ENCODE results near the gene ZNF385B.

Gene ZNF385B

DNA sequence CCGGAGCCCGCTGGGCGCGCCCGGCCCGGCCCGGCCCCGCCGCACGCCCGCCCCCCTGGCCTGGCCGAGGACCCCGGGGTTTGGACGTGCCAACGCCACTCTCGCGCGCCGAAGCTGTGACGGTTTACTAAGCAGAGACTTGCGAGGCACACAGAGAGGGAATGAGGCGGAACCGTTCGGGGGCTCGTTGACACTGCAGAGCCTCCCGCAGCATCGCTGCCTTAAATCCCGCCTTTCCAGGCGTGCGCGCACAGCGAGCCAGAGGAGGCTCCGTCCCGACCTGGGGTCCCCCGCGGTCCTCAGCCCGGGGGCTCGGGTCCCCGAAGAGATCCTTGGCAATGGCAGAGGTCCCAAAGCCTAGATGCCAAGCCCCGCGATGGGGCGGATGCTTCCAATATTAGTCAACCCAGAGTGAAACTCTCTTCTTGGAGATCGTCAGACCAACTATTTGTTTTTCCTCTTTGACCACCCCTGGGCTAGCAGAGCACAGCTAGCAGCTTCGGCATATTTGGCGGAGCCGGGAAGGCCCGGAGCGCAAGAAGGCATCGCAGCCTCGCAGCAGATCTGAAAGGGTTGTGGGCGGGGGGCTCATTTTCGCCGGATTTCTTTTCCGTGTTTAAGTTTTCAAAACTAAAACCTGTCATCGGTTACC, at the start of gene ZNF385B:
TSS of gene ZNF385B (minus strand) at position 197 of the 652 bp plus-strand sequence.
- Histone ChIP-seq H3K4me1 (ENCODE audit: low read length) (no peaks in the 10 kb centered on the region), H3K27ac (ENCODE audit: low read length) (no peak within 1 kb of the TSS), H3K9me3 (replicated peaks; ENCODE audit: insufficient read depth, low read length) (no peaks in the 10 kb centered on the region), H3K79me2 (ENCODE audit: low read length) (no peaks in the 10 kb centered on the region; the same call in 1 of the 2 replicates), H3K27me3 (replicated peaks; ENCODE audit: insufficient read depth, low read length) (0 out of 2 replicates have a peak, but pooled peaks cover 12% of the 10 kb centered on the region), H2AFZ (ENCODE audit: low read length) (peak within 1 kb of the TSS; percentile 98), H3K9me2 (replicated peaks; ENCODE audit: insufficient read depth, low read length) (no peaks in the 10 kb centered on the region), H3F3A (ENCODE audit: insufficient read depth, low read length) (no peaks in the 10 kb centered on the region), H3K4me2 (ENCODE audit: low read depth, low read length) (peak within 1 kb of the TSS; percentile 97), H4K20me1 (ENCODE audit: insufficient read depth, low read length) (no peaks in the 10 kb centered on the region), H3K36me3 (replicated peaks; ENCODE audit: insufficient read depth, low read length) (no peaks in the 10 kb centered on the region), H3K9ac (ENCODE audit: low read length) (peak within 1 kb of the TSS; percentile 59), H3K4me3 (ENCODE audit: low read length) (peak within 1 kb of the TSS; percentile 88)
- no peak for TF ChIP-seq EZH2 (optimal IDR thresholded peaks at IDR 0.05; ENCODE audit: low read depth, low read length)
- no peak for TF ChIP-seq EZH2phosphoT487 (IDR thresholded peaks at IDR 0.05; ENCODE audit: low read length)
- TF ChIP-seq, protein P1, sequence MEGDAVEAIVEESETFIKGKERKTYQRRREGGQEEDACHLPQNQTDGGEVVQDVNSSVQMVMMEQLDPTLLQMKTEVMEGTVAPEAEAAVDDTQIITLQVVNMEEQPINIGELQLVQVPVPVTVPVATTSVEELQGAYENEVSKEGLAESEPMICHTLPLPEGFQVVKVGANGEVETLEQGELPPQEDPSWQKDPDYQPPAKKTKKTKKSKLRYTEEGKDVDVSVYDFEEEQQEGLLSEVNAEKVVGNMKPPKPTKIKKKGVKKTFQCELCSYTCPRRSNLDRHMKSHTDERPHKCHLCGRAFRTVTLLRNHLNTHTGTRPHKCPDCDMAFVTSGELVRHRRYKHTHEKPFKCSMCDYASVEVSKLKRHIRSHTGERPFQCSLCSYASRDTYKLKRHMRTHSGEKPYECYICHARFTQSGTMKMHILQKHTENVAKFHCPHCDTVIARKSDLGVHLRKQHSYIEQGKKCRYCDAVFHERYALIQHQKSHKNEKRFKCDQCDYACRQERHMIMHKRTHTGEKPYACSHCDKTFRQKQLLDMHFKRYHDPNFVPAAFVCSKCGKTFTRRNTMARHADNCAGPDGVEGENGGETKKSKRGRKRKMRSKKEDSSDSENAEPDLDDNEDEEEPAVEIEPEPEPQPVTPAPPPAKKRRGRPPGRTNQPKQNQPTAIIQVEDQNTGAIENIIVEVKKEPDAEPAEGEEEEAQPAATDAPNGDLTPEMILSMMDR (IDR thresholded peaks at IDR 0.05; ENCODE audit: low read length), result no peak
- no peak for DNase-seq

DNA sequence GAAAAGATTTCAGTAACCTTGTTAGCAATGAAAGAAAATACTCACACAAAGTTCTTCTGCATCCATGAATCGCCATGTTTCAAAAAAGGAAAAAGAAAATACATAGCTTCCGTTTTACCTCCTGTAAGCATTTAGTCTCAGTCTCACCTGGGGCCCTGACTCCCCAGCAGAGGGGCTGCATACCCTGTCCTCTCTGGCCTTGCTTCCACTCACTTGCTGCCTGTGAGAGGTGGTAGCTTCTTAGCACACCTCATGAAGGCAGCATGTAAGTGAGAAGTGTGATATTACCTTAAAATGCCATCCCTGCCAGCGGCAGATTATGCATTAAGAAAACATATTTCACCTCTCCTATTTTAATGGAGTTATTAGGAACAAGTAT, 49.3 kb upstream of the ZNF385B start:
- DNase-seq, result no peak
- Histone ChIP-seq H3K27me3 (replicated peaks; ENCODE audit: insufficient read depth, low read length) (no peaks in the 10 kb centered on the region), H3K4me3 (ENCODE audit: low read length) (no peak overlapping the region), H3K9me3 (replicated peaks; ENCODE audit: insufficient read depth, low read length) (no peaks in the 10 kb centered on the region), H3K4me1 (ENCODE audit: low read length) (no peaks in the 10 kb centered on the region), H3K9ac (ENCODE audit: low read length) (no peak overlapping the region), H4K20me1 (ENCODE audit: insufficient read depth, low read length) (no peaks in the 10 kb centered on the region), H3K36me3 (replicated peaks; ENCODE audit: insufficient read depth, low read length) (no peaks in the 10 kb centered on the region), H3K27ac (ENCODE audit: low read length) (no peak overlapping the region), H2AFZ (ENCODE audit: low read length) (no peak overlapping the region), H3F3A (ENCODE audit: insufficient read depth, low read length) (no peaks in the 10 kb centered on the region), H3K4me2 (ENCODE audit: low read depth, low read length) (no peak overlapping the region), H3K9me2 (replicated peaks; ENCODE audit: insufficient read depth, low read length) (no peaks in the 10 kb centered on the region), H3K79me2 (ENCODE audit: low read length) (no peaks in the 10 kb centered on the region)
- TF ChIP-seq, protein P1 (IDR thresholded peaks at IDR 0.05; ENCODE audit: low read length), result no peak
- TF ChIP-seq EZH2phosphoT487 (IDR thresholded peaks at IDR 0.05; ENCODE audit: low read length) (no peak), EZH2 (optimal IDR thresholded peaks at IDR 0.05; ENCODE audit: low read depth, low read length) (no peak)

DNA sequence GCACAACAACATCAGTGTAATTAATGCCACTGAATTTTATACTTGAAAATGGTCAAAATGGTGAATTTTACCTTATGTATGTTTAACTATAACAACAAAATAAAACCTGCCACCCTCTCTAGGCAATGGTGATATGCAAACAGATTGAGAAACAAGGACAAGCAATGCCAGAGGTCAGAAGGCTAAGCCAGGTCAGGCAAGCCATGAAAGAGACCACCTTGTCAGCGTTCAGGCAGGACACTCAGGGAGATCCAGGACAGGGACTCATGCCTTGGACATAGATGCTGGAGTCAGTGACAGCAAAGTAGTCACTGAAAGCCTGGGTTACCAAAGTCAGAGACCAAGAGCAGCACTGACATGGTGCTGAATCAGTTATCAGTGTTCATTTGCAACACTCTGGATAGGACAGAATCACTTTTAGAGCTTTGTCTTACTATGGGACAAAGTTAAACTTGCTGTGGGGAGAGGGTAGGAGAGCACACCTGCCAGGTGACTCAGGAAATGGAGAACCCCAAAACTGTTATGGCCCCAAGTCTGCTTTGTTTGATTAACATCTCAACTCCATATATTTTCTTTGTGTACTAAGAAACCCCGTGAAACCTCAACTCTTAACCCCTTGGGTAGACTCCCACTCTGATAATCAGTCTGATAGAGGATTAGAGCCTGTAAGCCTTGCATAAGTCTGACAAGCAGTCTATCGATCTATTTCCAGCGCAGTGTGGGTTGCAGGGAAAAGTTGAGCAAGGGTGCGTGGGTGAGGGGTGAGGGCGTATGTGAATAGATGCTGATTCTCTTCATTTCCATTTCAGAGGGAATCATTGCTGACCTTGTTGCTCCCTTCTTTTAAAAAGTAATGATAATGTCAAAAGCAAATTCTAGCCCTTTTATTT, 48.7 kb upstream of the ZNF385B start:
- H3K4me1 ChIP-seq (ENCODE audit: low read length), result no peaks in the 10 kb centered on the region
- no peak overlapping the region for H3K27ac ChIP-seq (ENCODE audit: low read length)
- H3K27me3 ChIP-seq (replicated peaks; ENCODE audit: insufficient read depth, low read length), result no peaks in the 10 kb centered on the region
- H3K9me3 ChIP-seq (replicated peaks; ENCODE audit: insufficient read depth, low read length), result no peaks in the 10 kb centered on the region
- H4K20me1 ChIP-seq (ENCODE audit: insufficient read depth, low read length), result no peaks in the 10 kb centered on the region
- no peaks in the 10 kb centered on the region for H3F3A ChIP-seq (ENCODE audit: insufficient read depth, low read length)
- H3K9me2 ChIP-seq (replicated peaks; ENCODE audit: insufficient read depth, low read length), result no peaks in the 10 kb centered on the region
- no peak overlapping the region for H3K9ac ChIP-seq (ENCODE audit: low read length)
- H3K4me3 ChIP-seq (ENCODE audit: low read length), result no peak overlapping the region
- H3K36me3 ChIP-seq (replicated peaks; ENCODE audit: insufficient read depth, low read length), result no peaks in the 10 kb centered on the region
- TF ChIP-seq EZH2phosphoT487 (IDR thresholded peaks at IDR 0.05; ENCODE audit: low read length), result no peak
- TF ChIP-seq, protein P1 (IDR thresholded peaks at IDR 0.05; ENCODE audit: low read length), result no peak
- no peak overlapping the region for H3K4me2 ChIP-seq (ENCODE audit: low read depth, low read length)
- H2AFZ ChIP-seq (ENCODE audit: low read length), result no peak overlapping the region
- no peak for DNase-seq
- no peaks in the 10 kb centered on the region for H3K79me2 ChIP-seq (ENCODE audit: low read length)

Measured in MM.1S (cell line).